Muscle of arm (tissue), 12 donors: ENCODE data around the gene ZNFX1. TPM values are rescaled to one million over a fixed set of nuclear protein-coding genes. Genes with fewer than 3 reads are reported as not detected.
"Not testable (repeated sequence)": the region's sequence is repeated elsewhere in the genome, so short reads cannot be mapped to it uniquely, and the experiment has no call there.

Experiments used
- DNase-seq: peaks from one replicate; pipeline ENCODE4 v3.0.0-alpha.2; 2013
- polyA plus RNA-seq, 12 donors: library from polyadenylated mRNA; unstranded; fragments of 120-200 nt; gene quantifications; one replicate each; pipeline ENCODE4 v1.2.1, GENCODE V29; 2013; ENCODE audit not compliant: insufficient read length in 12 of 12

The ZNFX1 gene
- polyA plus RNA-seq, 12 donors: 6.9 to 17.0 (median 10.3) TPM; not detected in 1

DNA sequence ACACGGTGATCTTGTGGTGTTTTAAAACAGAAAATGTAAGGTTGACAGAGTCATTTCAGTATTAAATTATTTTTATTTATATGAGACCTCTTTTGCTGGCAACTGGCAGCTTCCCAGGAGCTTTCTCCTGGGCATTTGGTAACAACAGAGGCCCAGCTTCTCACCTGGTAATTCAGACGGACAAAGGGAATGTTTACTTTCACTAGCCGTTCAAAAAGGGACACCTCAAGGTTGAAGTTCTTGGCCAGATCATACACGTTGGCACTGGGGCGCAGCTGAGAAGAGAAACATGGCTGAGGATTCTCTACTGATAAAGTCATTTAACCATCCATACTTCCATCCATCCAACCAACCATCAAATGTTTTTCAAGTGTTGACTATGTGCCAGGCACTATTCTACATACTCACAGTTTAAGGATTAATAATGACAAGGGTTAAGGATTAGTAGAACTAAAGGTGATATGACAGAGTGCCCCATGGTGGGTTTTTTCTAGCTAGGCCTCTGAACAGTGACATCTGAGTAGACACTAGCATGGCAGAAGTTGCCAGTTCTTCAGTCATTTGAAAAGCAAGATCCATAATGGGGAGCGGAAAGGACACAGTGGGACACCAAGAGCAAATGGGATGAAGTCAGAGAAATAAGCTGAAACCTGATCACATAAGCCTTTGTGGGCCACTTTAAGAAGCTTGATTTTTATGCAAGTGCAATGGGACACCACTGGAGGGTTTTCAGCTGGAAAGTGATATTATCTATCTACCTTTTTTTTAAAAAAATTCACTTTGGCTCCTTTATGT is 25.1 kb downstream of the ZNFX1 start:
- no peak for DNase-seq

DNA sequence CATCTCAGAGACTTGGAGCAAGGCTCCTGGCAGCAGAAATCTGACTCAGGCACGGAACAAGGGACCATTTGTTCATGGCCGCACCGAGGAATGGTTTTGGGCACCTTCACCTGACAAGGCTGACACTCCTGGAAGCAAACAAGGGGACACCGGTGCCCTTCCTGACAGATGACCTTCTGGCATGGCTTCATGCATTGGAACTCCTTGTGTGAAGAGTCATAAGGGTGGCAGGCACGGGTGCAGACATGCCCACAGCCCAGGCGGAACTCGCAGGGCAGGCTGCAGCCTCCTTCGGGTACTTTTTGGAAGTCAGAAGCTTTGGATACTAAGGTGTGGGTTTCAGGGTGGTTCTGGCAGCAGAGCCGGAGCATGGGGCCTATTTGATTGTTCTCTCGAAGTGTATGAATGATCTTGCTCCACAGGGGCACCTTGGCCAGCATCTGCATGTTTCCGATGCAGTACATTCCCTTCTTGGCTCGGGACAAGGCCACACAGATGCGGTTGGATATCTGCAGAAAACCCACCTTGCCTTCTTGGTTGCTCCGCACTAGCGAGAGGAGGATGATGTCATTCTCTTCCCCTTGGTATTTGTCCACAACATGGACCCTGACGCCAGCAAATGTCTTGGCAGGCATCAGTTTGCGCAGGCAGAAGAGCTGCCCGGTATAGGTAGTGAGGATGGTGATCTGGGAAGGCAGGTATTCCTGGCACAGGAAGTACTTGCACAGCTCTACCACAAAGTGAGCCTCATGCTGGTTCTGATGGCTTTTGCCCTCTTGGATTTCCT is 28.8 kb downstream of the ZNFX1 start:
- no peak for DNase-seq

GRCh38 chr20:49248301-49248700 is 29.6 kb downstream of the ZNFX1 start:
- no peak for DNase-seq

DNA sequence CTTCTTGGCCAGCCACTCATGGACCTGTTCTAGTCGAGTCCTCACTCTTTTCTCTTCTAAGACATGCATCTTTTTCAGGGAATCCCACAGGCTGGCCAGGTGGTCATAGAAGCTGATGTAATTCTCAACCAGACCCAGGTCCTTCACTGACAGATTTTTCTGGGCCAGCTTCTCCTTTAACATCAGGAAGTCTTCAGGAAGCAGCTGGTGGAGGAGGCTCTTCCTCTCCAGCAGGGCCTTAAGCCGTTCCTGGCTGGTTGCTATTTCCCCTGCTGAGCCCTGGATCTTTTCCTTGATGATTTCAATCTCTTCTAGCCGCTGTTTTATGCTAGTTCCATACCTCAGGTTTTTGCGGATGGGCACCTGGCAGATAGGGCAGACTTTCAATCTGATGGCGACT is 30.1 kb downstream of the ZNFX1 start:
- no peak for DNase-seq

- no peak for DNase-seq
These were observed 30.6 kb downstream of the ZNFX1 start for GRCh38 chr20:49247169-49247723.

DNA sequence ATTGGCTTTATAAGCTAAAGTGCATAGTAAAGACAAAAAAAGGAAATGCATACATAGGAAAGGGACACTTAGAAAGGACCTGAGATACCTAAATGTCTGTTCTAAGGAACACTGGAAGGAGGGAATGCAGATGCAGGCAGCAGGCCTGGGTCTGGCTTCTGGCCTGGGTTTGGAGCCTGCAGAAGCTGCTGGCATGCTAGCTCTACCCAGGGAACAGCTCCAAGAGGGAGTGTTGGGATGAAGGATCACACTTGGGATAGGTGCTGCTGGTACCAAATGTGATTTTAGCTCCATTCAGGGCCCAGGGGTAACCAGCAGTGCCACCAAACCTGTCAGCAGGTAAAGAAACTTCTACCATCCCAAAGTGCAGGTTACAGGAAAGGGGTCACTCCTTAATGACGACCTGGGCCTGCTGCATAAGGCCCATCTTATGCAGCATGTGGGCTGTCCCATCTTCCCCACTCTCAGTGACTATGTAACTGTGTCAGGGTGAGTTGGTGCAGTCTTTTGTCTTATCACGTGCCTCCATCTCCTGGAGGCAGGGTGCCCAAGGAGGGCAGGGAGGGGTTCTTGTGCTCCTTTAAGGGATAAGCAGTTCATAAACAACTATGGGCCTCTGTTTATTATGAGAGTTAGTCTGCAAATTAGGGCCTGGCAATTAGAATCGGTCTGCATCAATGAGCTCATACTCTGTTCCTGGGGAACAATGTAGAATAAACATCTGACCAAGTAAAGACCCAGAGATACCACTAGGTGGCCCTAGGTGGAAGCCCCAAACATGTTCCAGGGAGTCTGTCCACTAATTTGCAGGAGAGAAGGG is 31.7 kb downstream of the ZNFX1 start:
- peak; percentile 27 for DNase-seq

- no peak for DNase-seq
These were observed 40.3 kb downstream of the ZNFX1 start for GRCh38 chr20:49237531-49237930.

- no peak for DNase-seq
These were observed 41.6 kb downstream of the ZNFX1 start for GRCh38 chr20:49236301-49236700.

DNA sequence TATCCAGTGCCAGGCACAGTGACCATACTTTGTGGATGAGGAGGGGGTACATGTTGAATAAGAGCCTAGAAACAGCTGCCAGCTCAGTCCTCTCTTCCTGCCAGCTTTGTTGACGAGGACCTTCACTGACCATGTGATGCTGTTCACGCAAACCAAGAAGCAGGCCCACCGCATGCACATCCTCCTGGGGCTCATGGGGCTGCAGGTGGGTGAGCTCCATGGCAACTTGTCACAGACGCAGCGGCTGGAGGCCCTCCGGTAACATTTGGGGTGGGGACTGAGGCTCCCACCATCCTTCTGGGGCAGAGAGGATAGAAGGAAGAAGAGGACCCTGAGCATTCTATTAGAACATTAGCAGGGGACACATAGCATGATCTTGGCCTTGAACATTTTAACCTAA is 43.0 kb downstream of the ZNFX1 start:
- no peak for DNase-seq

DNA sequence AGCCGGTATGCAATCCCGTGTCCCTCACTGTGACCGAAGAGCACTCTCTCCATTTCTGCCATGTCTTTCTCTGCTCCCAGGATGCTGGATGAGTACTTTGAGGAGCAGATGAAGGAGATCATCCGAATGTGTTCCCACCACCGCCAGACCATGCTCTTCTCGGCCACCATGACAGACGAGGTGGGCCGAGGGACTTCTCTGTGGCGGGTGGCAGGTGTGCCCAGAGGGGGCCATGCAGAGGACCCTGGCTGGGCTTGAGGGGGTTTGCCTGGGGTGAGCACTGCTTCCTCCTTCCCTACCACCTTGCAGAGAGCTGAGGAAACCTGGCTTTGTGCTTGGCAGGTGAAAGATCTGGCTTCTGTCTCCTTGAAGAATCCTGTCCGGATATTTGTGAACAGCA is 44.6 kb downstream of the ZNFX1 start:
- no peak for DNase-seq

- DNase-seq: no peak
These were observed 46.4 kb downstream of the ZNFX1 start for GRCh38 chr20:49231471-49231870.

- DNase-seq: no peak
These were observed 47.2 kb downstream of the ZNFX1 start for GRCh38 chr20:49230561-49231133.

GRCh38 chr20:49230021-49230420 is 47.8 kb downstream of the ZNFX1 start:
- DNase-seq: no peak

- no peak for DNase-seq
These were observed 48.5 kb downstream of the ZNFX1 start for GRCh38 chr20:49229381-49229780.

DNA sequence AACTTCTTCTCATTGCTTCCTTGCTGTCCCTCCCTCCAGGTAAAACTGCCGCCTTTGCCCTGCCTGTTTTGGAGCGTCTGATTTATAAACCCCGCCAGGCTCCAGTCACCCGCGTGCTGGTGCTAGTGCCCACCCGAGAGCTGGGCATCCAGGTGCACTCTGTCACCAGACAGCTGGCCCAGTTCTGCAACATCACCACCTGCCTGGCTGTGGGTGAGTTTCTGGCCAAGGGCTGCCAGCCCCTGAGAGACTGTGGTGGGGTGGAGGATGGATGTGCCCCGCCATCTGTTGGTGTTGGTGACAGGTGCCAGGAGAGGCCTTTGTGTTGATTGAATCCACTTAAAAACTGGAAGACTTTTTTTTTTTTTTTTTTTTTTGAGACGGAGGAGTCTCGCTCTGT is 49.2 kb downstream of the ZNFX1 start:
- DNase-seq: no peak

GRCh38 chr20:49225896-49226295 is 52.0 kb downstream of the ZNFX1 start:
- DNase-seq: no peak

DNA sequence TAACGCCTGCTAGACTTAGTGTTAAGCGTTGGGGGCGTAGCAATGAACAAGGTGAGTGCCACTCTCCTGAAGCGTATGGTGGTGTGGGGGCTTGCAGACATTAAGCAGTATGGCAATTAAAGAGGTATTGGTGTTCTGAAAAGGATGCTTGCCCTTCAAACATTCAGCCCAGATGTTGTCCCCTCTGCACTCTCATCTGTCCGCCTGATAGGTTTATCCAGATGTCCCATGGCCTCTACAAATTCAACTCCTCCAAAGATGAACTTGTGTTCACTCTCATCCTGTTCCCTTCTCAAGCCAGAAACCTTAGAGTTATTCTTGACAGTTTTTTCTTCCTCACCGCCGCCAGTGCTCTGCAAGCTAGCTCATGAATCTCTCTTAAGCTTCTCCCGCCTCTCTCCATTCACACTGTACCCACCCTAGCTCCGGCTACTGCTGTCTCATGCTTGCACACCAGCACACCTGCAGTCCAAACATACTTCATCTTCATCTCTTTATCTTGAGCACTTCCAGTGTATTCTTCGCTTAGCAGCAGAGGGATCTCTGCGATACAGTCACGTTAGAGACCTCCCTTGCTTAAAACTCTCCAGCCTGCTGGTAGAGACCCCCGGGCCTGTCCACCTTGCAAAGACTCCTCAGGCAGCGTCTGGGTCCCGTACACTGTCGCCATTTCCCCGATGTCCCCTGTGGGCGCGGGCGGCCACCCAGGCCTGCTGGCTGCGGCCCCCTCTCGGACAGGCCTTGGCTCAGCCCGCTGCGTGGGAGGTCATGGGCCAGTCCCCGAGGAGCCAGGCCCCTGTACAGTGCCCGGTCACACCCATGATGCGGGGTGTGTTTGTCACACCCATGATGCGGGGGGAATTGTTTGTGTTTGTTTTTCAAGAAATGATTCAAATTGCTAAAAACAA is 57.7 kb downstream of the ZNFX1 start:
- no peak for DNase-seq

- peak; percentile 100 for DNase-seq
These were observed 58.5 kb downstream of the ZNFX1 start, which contains the start of gene DDX27 for GRCh38 chr20:49219091-49219923. DDX27 (plus strand) TSS chr20:49219416; CDS start chr20:49219449, 33 bp downstream.

GRCh38 chr20:49218739-49219090 is 59.1 kb downstream of the ZNFX1 start:
- not testable (repeated sequence) for DNase-seq
